GM23338 (cell line): ENCODE results near the gene SLC66A2.

ENCODE experiments used
- CREB1 ChIP-seq: fragments of 250-450 bp; sonication (Bioruptor Pico); IDR thresholded peaks from 2 replicates; pipeline ENCODE4 v1.5.0; 2020; ENCODE audit warnings: low read depth, mild to moderate bottlenecking, moderate library complexity
- EZH2 ChIP-seq: fragments of 200-600 bp; sonication (generic); IDR thresholded peaks from one replicate; pipeline ENCODE4 v1.8.0; 2017; ENCODE audit warnings: antibody characterized with exemption, mild to moderate bottlenecking, low read depth; ENCODE audit not compliant: unreplicated experiment
- EZH2phosphoT487 ChIP-seq: fragments of 200-600 bp; sonication (generic); IDR thresholded peaks from one replicate; pipeline ENCODE4 v1.8.1; 2018; ENCODE audit warnings: antibody characterized with exemption; ENCODE audit not compliant: unreplicated experiment
- JUNB ChIP-seq: IDR thresholded peaks from one replicate; pipeline ENCODE4 v1.6.1; 2016; ENCODE audit warnings: antibody characterized with exemption; ENCODE audit not compliant: unreplicated experiment
- NANOG ChIP-seq: IDR thresholded peaks from 2 replicates; pipeline ENCODE4 v1.6.1; 2016; ENCODE audit warnings: antibody characterized with exemption, borderline replicate concordance
- POLR2AphosphoS5 ChIP-seq: IDR thresholded peaks from 2 replicates; pipeline ENCODE4 v1.6.1; 2016; ENCODE audit warnings: antibody characterized with exemption, low read depth
- REST ChIP-seq: IDR thresholded peaks from one replicate; pipeline ENCODE4 v1.6.1; 2018; ENCODE audit warnings: antibody characterized with exemption; ENCODE audit not compliant: unreplicated experiment
- STAT1 ChIP-seq: IDR thresholded peaks from one replicate; pipeline ENCODE4 v1.6.1; 2016; ENCODE audit warnings: antibody characterized with exemption; ENCODE audit not compliant: unreplicated experiment
- ZNF114 ChIP-seq: fragments of 250-450 bp; sonication (Bioruptor Pico); IDR thresholded peaks from 2 replicates; pipeline ENCODE4 v1.5.0; 2020; ENCODE audit warnings: mild to moderate bottlenecking, moderate library complexity
- ZNF331 ChIP-seq: fragments of 250-450 bp; sonication (Bioruptor Pico); IDR thresholded peaks from 2 replicates; pipeline ENCODE4 v1.5.0; 2020; ENCODE audit warnings: low read depth, mild to moderate bottlenecking, moderate library complexity
- TF ChIP-seq, protein P1 (sequence below), 2 experiments: fragments of 200-600 bp in 1 of 2; sonication (generic) in 1 of 2; conservative IDR thresholded peaks; 2 replicates each; pipeline versions ENCODE4 v1.5.1 to v1.6.1; 2016 to 2017; ENCODE audit warnings: antibody characterized with exemption in 2 of 2, low read depth in 2 of 2, mild to moderate bottlenecking in 2 of 2, moderate library complexity in 1 of 2
- TF ChIP-seq, protein P2 (sequence below): IDR thresholded peaks from 2 replicates; pipeline ENCODE4 v1.6.1; 2016; ENCODE audit warnings: antibody characterized with exemption
- TF ChIP-seq, protein P3 (sequence below): fragments of 250-450 bp; sonication (Bioruptor Pico); IDR thresholded peaks from 2 replicates; pipeline ENCODE4 v1.5.0; 2020; ENCODE audit warnings: mild to moderate bottlenecking, moderate library complexity

DNA sequence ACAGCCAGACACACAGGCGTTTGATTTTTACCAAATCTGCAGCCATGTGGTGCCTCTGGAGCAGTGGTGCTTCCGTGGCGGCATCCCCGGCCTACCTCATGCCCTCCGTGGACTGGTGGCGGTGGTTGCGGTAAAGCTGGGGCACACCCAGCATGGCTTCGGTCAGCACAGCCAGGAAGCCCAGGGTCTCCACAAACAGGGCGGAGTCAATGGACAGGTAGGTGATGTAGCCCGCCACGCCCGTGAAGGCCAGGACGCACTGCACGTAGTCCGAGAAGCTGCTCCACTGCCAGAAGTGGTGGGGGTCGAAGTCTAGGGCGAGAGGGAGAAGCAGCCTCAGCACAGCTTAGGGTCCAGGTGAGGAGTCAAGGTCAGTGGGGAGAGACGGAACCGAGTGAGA lies 32.4 kb downstream of the SLC66A2 start:
- TF ChIP-seq POLR2AphosphoS5 (no peak), STAT1 (no peak), EZH2 (no peak), EZH2phosphoT487 (no peak), CREB1 (CRISPR knock-in tag) (no peak), REST (no peak), NANOG (no peak), JUNB (no peak), ZNF114 (CRISPR knock-in tag) (no peak), ZNF331 (CRISPR knock-in tag) (no peak)
- TF ChIP-seq, protein P1, sequence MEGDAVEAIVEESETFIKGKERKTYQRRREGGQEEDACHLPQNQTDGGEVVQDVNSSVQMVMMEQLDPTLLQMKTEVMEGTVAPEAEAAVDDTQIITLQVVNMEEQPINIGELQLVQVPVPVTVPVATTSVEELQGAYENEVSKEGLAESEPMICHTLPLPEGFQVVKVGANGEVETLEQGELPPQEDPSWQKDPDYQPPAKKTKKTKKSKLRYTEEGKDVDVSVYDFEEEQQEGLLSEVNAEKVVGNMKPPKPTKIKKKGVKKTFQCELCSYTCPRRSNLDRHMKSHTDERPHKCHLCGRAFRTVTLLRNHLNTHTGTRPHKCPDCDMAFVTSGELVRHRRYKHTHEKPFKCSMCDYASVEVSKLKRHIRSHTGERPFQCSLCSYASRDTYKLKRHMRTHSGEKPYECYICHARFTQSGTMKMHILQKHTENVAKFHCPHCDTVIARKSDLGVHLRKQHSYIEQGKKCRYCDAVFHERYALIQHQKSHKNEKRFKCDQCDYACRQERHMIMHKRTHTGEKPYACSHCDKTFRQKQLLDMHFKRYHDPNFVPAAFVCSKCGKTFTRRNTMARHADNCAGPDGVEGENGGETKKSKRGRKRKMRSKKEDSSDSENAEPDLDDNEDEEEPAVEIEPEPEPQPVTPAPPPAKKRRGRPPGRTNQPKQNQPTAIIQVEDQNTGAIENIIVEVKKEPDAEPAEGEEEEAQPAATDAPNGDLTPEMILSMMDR (conservative IDR thresholded peaks at IDR 0.05; ENCODE audit: low read depth in 2 of 2), result no peak
- TF ChIP-seq, protein P2, sequence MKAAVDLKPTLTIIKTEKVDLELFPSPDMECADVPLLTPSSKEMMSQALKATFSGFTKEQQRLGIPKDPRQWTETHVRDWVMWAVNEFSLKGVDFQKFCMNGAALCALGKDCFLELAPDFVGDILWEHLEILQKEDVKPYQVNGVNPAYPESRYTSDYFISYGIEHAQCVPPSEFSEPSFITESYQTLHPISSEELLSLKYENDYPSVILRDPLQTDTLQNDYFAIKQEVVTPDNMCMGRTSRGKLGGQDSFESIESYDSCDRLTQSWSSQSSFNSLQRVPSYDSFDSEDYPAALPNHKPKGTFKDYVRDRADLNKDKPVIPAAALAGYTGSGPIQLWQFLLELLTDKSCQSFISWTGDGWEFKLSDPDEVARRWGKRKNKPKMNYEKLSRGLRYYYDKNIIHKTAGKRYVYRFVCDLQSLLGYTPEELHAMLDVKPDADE, result no peak
- TF ChIP-seq, protein P3, sequence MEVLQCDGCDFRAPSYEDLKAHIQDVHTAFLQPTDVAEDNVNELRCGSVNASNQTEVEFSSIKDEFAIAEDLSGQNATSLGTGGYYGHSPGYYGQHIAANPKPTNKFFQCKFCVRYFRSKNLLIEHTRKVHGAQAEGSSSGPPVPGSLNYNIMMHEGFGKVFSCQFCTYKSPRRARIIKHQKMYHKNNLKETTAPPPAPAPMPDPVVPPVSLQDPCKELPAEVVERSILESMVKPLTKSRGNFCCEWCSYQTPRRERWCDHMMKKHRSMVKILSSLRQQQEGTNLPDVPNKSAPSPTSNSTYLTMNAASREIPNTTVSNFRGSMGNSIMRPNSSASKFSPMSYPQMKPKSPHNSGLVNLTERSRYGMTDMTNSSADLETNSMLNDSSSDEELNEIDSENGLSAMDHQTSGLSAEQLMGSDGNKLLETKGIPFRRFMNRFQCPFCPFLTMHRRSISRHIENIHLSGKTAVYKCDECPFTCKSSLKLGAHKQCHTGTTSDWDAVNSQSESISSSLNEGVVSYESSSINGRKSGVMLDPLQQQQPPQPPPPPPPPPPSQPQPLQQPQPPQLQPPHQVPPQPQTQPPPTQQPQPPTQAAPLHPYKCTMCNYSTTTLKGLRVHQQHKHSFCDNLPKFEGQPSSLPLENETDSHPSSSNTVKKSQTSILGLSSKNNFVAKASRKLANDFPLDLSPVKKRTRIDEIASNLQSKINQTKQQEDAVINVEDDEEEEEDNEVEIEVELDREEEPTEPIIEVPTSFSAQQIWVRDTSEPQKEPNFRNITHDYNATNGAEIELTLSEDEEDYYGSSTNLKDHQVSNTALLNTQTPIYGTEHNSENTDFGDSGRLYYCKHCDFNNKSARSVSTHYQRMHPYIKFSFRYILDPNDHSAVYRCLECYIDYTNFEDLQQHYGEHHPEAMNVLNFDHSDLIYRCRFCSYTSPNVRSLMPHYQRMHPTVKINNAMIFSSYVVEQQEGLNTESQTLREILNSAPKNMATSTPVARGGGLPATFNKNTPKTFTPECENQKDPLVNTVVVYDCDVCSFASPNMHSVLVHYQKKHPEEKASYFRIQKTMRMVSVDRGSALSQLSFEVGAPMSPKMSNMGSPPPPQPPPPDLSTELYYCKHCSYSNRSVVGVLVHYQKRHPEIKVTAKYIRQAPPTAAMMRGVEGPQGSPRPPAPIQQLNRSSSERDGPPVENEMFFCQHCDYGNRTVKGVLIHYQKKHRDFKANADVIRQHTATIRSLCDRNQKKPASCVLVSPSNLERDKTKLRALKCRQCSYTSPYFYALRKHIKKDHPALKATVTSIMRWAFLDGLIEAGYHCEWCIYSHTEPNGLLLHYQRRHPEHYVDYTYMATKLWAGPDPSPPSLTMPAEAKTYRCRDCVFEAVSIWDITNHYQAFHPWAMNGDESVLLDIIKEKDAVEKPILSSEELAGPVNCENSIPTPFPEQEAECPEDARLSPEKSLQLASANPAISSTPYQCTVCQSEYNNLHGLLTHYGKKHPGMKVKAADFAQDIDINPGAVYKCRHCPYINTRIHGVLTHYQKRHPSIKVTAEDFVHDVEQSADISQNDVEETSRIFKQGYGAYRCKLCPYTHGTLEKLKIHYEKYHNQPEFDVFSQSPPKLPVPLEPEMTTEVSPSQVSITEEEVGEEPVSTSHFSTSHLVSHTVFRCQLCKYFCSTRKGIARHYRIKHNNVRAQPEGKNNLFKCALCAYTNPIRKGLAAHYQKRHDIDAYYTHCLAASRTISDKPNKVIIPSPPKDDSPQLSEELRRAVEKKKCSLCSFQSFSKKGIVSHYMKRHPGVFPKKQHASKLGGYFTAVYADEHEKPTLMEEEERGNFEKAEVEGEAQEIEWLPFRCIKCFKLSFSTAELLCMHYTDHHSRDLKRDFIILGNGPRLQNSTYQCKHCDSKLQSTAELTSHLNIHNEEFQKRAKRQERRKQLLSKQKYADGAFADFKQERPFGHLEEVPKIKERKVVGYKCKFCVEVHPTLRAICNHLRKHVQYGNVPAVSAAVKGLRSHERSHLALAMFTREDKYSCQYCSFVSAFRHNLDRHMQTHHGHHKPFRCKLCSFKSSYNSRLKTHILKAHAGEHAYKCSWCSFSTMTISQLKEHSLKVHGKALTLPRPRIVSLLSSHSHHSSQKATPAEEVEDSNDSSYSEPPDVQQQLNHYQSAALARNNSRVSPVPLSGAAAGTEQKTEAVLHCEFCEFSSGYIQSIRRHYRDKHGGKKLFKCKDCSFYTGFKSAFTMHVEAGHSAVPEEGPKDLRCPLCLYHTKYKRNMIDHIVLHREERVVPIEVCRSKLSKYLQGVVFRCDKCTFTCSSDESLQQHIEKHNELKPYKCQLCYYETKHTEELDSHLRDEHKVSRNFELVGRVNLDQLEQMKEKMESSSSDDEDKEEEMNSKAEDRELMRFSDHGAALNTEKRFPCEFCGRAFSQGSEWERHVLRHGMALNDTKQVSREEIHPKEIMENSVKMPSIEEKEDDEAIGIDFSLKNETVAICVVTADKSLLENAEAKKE, result no peak
